Suprapubic skin (tissue), 4 donors: ENCODE data around the gene DGKB. TPM values are rescaled to one million over a fixed set of nuclear protein-coding genes. Genes with fewer than 3 reads are reported as not detected.

Source experiments
- DNase-seq, 2 donors: peaks; one replicate each; pipeline ENCODE4 v3.0.0-alpha.2; 2019; ENCODE audit warnings: low spot score in 2 of 2
- H3K27ac ChIP-seq: fragments of 200-600 bp; sonication (generic); one replicate; pipeline ENCODE4 v1.5.1; 2019
- H3K27me3 ChIP-seq: fragments of 200-600 bp; sonication (generic); one replicate; pipeline ENCODE4 v1.5.1; 2019
- H3K36me3 ChIP-seq: fragments of 200-600 bp; sonication (generic); one replicate; pipeline ENCODE4 v1.5.1; 2019
- H3K4me1 ChIP-seq: fragments of 200-600 bp; sonication (generic); one replicate; pipeline ENCODE4 v1.5.1; 2019
- H3K4me3 ChIP-seq: fragments of 200-600 bp; sonication (generic); one replicate; pipeline ENCODE4 v1.5.1; 2019; ENCODE audit warnings: mild to moderate bottlenecking
- H3K9me3 ChIP-seq: fragments of 200-600 bp; sonication (generic); one replicate; pipeline ENCODE4 v1.5.1; 2019
- CTCF ChIP-seq, 2 donors: fragments of 200-600 bp in 1 of 2; fragments of 450-650 bp in 1 of 2; sonication (generic) in 1 of 2; IDR thresholded peaks; one replicate each; pipeline ENCODE4 v1.5.1; 2016 to 2019; ENCODE audit warnings: antibody characterized with exemption in 2 of 2, mild to moderate bottlenecking in 1 of 2, moderate library complexity in 1 of 2
- EP300 ChIP-seq: sonication (generic); formaldehyde crosslinking; IDR thresholded peaks from one replicate; pipeline ENCODE4 v1.6.1; 2017; ENCODE audit warnings: antibody characterized with exemption
- POLR2A ChIP-seq, 2 donors: fragments of 450-650 bp; IDR thresholded peaks; one replicate each; pipeline ENCODE4 v1.6.1; 2017; ENCODE audit warnings: antibody characterized with exemption in 2 of 2, mild to moderate bottlenecking in 2 of 2, moderate library complexity in 2 of 2
- POLR2AphosphoS5 ChIP-seq, 3 donors: sonication (generic); formaldehyde crosslinking; IDR thresholded peaks; one replicate each; pipeline ENCODE4 v1.6.1; 2017; ENCODE audit warnings: antibody characterized with exemption in 3 of 3
- WGBS: methylation state at CpG from one replicate; pipeline ENCODE4 v1.1.5; 2018; 5-methylcytosine and 5-hydroxymethylcytosine counted together
- total RNA-seq, 4 donors: library from RNA; depleted of rRNA; stranded (reverse); fragments of >200 nt; gene quantifications; one replicate each; pipeline ENCODE4 v1.1.0, GENCODE V29; 2016

The DGKB gene
- total RNA-seq, 4 donors from 2014 or later: 0.17 to 0.30 TPM; not detected in 2

- H3K4me1 ChIP-seq: no peaks in the 10 kb centered on the region
- H3K36me3 ChIP-seq: no peaks in the 10 kb centered on the region
- no peaks in the 10 kb centered on the region for H3K27me3 ChIP-seq
- H3K9me3 ChIP-seq: no peaks in the 10 kb centered on the region
- H3K4me3 ChIP-seq: no peak overlapping the region
- TF ChIP-seq EP300 (no peak), POLR2AphosphoS5 (IDR thresholded peaks at IDR 0.05) (no peak)
- no peak for DNase-seq
- no peak overlapping the region for H3K27ac ChIP-seq
Observed at GRCh38 chr7:14596421-14596820, 306.1 kb downstream of the DGKB start.

GRCh38 chr7:14590206-14590605, 312.3 kb downstream of the DGKB start:
- Histone ChIP-seq H3K27me3 (no peaks in the 10 kb centered on the region), H3K9me3 (no peaks in the 10 kb centered on the region), H3K4me3 (no peak overlapping the region), H3K36me3 (no peaks in the 10 kb centered on the region), H3K27ac (no peak overlapping the region), H3K4me1 (no peaks in the 10 kb centered on the region)
- WGBS: 81% methylated on average over 3 of the region's 3 CpGs
- TF ChIP-seq POLR2A (IDR thresholded peaks at IDR 0.05): no peak
- TF ChIP-seq CTCF (IDR thresholded peaks at IDR 0.05): no peak
- DNase-seq: no peak

GRCh38 chr7:14585232-14585631, 317.3 kb downstream of the DGKB start:
- H3K4me3 ChIP-seq: no peak overlapping the region
- DNase-seq: no peak
- H3K36me3 ChIP-seq: no peaks in the 10 kb centered on the region
- TF ChIP-seq CTCF (IDR thresholded peaks at IDR 0.05) (no peak), POLR2A (IDR thresholded peaks at IDR 0.05) (no peak), POLR2AphosphoS5 (IDR thresholded peaks at IDR 0.05) (no peak), EP300 (no peak)
- 76% methylated on average over 2 of the region's 2 CpGs for WGBS
- no peaks in the 10 kb centered on the region for H3K4me1 ChIP-seq
- no peaks in the 10 kb centered on the region for H3K9me3 ChIP-seq
- H3K27ac ChIP-seq: no peak overlapping the region
- H3K27me3 ChIP-seq: no peaks in the 10 kb centered on the region

GRCh38 chr7:14583518-14583917, 319.0 kb downstream of the DGKB start:
- Histone ChIP-seq H3K4me1 (no peaks in the 10 kb centered on the region), H3K4me3 (no peak overlapping the region), H3K9me3 (no peaks in the 10 kb centered on the region), H3K36me3 (no peaks in the 10 kb centered on the region), H3K27me3 (no peaks in the 10 kb centered on the region), H3K27ac (no peak overlapping the region)
- TF ChIP-seq EP300: no peak
- no peak for TF ChIP-seq POLR2A (IDR thresholded peaks at IDR 0.05)
- no peak for TF ChIP-seq CTCF (IDR thresholded peaks at IDR 0.05)
- TF ChIP-seq POLR2AphosphoS5 (IDR thresholded peaks at IDR 0.05): no peak
- DNase-seq: no peak

- H3K4me1 ChIP-seq: no peaks in the 10 kb centered on the region
- no peak overlapping the region for H3K4me3 ChIP-seq
- no peaks in the 10 kb centered on the region for H3K9me3 ChIP-seq
- H3K27ac ChIP-seq: no peak overlapping the region
- no peaks in the 10 kb centered on the region for H3K27me3 ChIP-seq
- no peaks in the 10 kb centered on the region for H3K36me3 ChIP-seq
- 80% methylated on average over 4 of the region's 4 CpGs for WGBS
- no peak for DNase-seq
- TF ChIP-seq CTCF (IDR thresholded peaks at IDR 0.05) (no peak), EP300 (no peak), POLR2AphosphoS5 (IDR thresholded peaks at IDR 0.05) (no peak), POLR2A (IDR thresholded peaks at IDR 0.05) (no peak)
Observed at GRCh38 chr7:14582010-14582409, 320.5 kb downstream of the DGKB start.

- no peak overlapping the region for H3K4me3 ChIP-seq
- H3K4me1 ChIP-seq: no peaks in the 10 kb centered on the region
- no peak for DNase-seq
- H3K36me3 ChIP-seq: no peaks in the 10 kb centered on the region
- WGBS: 74% methylated on average over 2 of the region's 2 CpGs
- TF ChIP-seq EP300 (no peak), CTCF (IDR thresholded peaks at IDR 0.05) (no peak), POLR2A (IDR thresholded peaks at IDR 0.05) (no peak), POLR2AphosphoS5 (IDR thresholded peaks at IDR 0.05) (no peak)
- H3K27me3 ChIP-seq: no peaks in the 10 kb centered on the region
- no peak overlapping the region for H3K27ac ChIP-seq
- H3K9me3 ChIP-seq: no peaks in the 10 kb centered on the region
Observed at GRCh38 chr7:14579971-14580370, 322.6 kb downstream of the DGKB start.
